Muscle of leg (tissue), 11 donors: ENCODE measurements around the gene TENT4B. TPM values are rescaled to one million over a fixed set of nuclear protein-coding genes. Genes with fewer than 3 reads are reported as not detected.

Source experiments
- DNase-seq: peaks from one replicate; pipeline ENCODE4 v3.0.0; 2013
- H3K27ac ChIP-seq: one replicate; pipeline ENCODE4 v1.5.1; 2013; ENCODE audit warnings: mild to moderate bottlenecking, low read length, control low read depth
- H3K27me3 ChIP-seq: one replicate; pipeline ENCODE4 v1.6.1; 2013; ENCODE audit warnings: low read length; ENCODE audit not compliant: control insufficient read depth, insufficient read depth
- H3K36me3 ChIP-seq: one replicate; pipeline ENCODE4 v1.6.1; 2013; ENCODE audit warnings: low read length; ENCODE audit not compliant: control insufficient read depth, insufficient read depth
- H3K4me1 ChIP-seq: one replicate; pipeline ENCODE4 v1.6.1; 2013; ENCODE audit warnings: low read length; ENCODE audit not compliant: control insufficient read depth, insufficient read depth
- H3K4me3 ChIP-seq: one replicate; pipeline ENCODE4 v1.5.1; 2013; ENCODE audit warnings: low read length, control low read depth
- H3K9me3 ChIP-seq: replicated peaks from 2 replicates; pipeline ENCODE4 v1.6.1; 2013; ENCODE audit warnings: low read depth, low read length; ENCODE audit not compliant: control insufficient read depth
- WGBS: methylation state at CpG from one replicate; pipeline ENCODE4 v1.1.5; 2013; ENCODE audit warnings: missing lambda C conversion rate; ENCODE audit not compliant: insufficient coverage; 5-methylcytosine and 5-hydroxymethylcytosine counted together
- polyA plus RNA-seq, 8 donors: library from polyadenylated mRNA; unstranded; fragments of 120-200 nt; gene quantifications; one replicate each; pipeline versions ENCODE4 v1.2.1 to v1.2.3, GENCODE V29; 2013; ENCODE audit warnings: inconsistent platforms in 1 of 8, low replicate concordance in 1 of 8; ENCODE audit not compliant: insufficient read length in 8 of 8, insufficient read depth in 1 of 8
- total RNA-seq: library from RNA; stranded (reverse); fragments of 120-200 nt; gene quantifications from one replicate; pipeline ENCODE4 v1.2.4, GENCODE V29; 2013

The TENT4B gene
- total and polyA plus RNA-seq, 9 donors: 5.2 to 7.7 (median 5.9) TPM

- peak overlapping the region; percentile 43 for H3K4me3 ChIP-seq
- peak; percentile 44 for DNase-seq
- WGBS: 1% methylated on average over 48 of the region's 74 CpGs
Measured at GRCh38 chr16:50245417-50246298, 92.6 kb downstream of the TENT4B start.

GRCh38 chr16:50246299-50247122 is 93.4 kb downstream of the TENT4B start:
- no peaks in the 10 kb centered on the region for H3K9me3 ChIP-seq
- peaks cover 16% of the 10 kb centered on the region for H3K27me3 ChIP-seq
- H3K4me3 ChIP-seq: peak overlapping the region; percentile 63
- peaks cover 19% of the 10 kb centered on the region for H3K4me1 ChIP-seq
- H3K36me3 ChIP-seq: no peaks in the 10 kb centered on the region
- no peak for DNase-seq
- 8% methylated on average over 44 of the region's 46 CpGs for WGBS
- H3K27ac ChIP-seq: no peak overlapping the region

More at GRCh38 chr16:50245417-50246298, 92.6 kb downstream of the TENT4B start:
- Histone ChIP-seq H3K4me1 (peaks cover 19% of the 10 kb centered on the region), H3K27ac (no peak overlapping the region), H3K27me3 (peaks cover 16% of the 10 kb centered on the region), H3K36me3 (no peaks in the 10 kb centered on the region), H3K9me3 (no peaks in the 10 kb centered on the region)

GRCh38 chr16:50247123-50247905 is 94.2 kb downstream of the TENT4B start:
- Histone ChIP-seq H3K27ac (no peak overlapping the region), H3K4me3 (no peak overlapping the region), H3K27me3 (peaks cover 16% of the 10 kb centered on the region), H3K9me3 (no peaks in the 10 kb centered on the region), H3K36me3 (no peaks in the 10 kb centered on the region), H3K4me1 (peaks cover 19% of the 10 kb centered on the region)
- 95% methylated on average over 4 of the region's 12 CpGs for WGBS
- DNase-seq: no peak

DNA sequence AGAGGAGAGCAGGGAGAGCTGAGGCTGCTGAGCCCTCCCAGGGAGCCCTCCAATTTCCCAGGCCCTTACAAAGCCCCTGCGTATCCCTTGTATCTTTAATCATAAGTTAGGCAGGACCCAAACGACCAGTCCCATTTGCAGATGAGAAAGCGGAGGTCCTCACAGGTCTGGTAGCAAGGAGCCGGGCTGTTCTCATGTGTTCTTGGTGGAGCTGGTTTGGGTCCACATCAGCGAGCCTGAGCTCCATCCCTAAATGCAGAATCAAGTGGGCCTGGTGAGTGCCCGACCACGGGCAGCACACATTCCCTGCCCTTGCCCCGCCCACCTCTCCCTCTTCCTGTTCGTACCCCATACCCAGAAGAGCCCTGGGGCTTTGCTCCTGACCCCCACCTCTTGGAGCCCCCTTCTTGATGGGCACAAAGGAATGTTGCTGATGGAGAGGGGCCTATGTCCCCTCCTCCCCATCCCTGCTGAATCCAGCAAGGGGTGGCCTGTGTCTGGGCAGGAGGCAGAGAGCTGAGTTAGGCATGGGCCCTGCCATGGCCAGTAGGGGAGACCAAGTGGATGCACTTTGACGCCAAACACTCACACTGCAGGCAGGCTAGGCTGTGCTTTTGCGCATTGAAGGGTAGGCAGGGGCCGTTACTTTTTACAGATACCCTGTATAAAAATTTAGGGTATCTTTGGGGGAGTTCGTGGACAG is 95.0 kb downstream of the TENT4B start:
- Histone ChIP-seq H3K4me1 (peaks cover 19% of the 10 kb centered on the region), H3K4me3 (no peak overlapping the region), H3K27me3 (peaks cover 13% of the 10 kb centered on the region), H3K9me3 (no peaks in the 10 kb centered on the region), H3K27ac (no peak overlapping the region), H3K36me3 (no peaks in the 10 kb centered on the region)
- 81% methylated on average over 6 of the region's 13 CpGs for WGBS
- DNase-seq: no peak

GRCh38 chr16:50248845-50249244 is 95.7 kb downstream of the TENT4B start:
- Histone ChIP-seq H3K4me1 (peaks cover 19% of the 10 kb centered on the region), H3K27ac (no peak overlapping the region), H3K4me3 (no peak overlapping the region), H3K27me3 (peaks cover 13% of the 10 kb centered on the region), H3K36me3 (no peaks in the 10 kb centered on the region), H3K9me3 (no peaks in the 10 kb centered on the region)
- DNase-seq: no peak
- WGBS: 90% methylated on average over 4 of the region's 8 CpGs

- 80% methylated on average over 12 of the region's 15 CpGs for WGBS
Measured at GRCh38 chr16:50251375-50252081, 98.4 kb downstream of the TENT4B start.

DNA sequence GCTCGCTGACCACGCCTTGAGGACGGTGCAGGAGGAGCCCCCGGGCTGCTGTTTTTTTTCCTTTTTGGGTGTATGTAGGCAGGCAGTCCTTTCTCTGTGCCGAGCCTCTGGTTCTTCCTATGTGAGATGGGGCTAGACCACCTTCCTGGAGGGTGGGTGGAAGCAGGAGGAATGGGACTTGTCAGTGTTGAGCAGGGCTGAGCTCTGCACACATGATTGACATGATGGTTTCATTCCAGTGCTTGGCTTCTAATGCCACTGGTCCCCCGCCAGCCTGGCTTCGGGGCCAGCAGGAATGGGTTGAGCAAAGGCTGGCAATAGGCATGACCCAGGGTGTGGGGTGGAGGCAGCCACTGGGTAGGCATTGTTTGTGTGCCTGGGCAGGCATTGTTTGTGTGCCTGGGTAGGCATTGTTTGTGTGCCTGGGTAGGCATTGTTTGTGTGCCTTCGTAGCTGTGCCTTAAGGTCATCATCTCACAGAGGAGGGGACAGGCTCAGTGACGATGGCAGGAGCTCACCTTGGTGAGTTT is 99.0 kb downstream of the TENT4B start:
- no peaks in the 10 kb centered on the region for H3K9me3 ChIP-seq
- H3K27ac ChIP-seq: no peak overlapping the region
- H3K36me3 ChIP-seq: no peaks in the 10 kb centered on the region
- H3K27me3 ChIP-seq: no peaks in the 10 kb centered on the region
- no peak overlapping the region for H3K4me3 ChIP-seq
- WGBS: 81% methylated on average over 8 of the region's 9 CpGs
- H3K4me1 ChIP-seq: no peaks in the 10 kb centered on the region
- no peak for DNase-seq

More at GRCh38 chr16:50251375-50252081, 98.4 kb downstream of the TENT4B start:
- H3K4me3 ChIP-seq: no peak overlapping the region
- H3K9me3 ChIP-seq: no peaks in the 10 kb centered on the region
- no peak for DNase-seq
- H3K27me3 ChIP-seq: no peaks in the 10 kb centered on the region
- no peaks in the 10 kb centered on the region for H3K36me3 ChIP-seq
- peaks cover 5% of the 10 kb centered on the region for H3K4me1 ChIP-seq
- H3K27ac ChIP-seq: no peak overlapping the region

DNA sequence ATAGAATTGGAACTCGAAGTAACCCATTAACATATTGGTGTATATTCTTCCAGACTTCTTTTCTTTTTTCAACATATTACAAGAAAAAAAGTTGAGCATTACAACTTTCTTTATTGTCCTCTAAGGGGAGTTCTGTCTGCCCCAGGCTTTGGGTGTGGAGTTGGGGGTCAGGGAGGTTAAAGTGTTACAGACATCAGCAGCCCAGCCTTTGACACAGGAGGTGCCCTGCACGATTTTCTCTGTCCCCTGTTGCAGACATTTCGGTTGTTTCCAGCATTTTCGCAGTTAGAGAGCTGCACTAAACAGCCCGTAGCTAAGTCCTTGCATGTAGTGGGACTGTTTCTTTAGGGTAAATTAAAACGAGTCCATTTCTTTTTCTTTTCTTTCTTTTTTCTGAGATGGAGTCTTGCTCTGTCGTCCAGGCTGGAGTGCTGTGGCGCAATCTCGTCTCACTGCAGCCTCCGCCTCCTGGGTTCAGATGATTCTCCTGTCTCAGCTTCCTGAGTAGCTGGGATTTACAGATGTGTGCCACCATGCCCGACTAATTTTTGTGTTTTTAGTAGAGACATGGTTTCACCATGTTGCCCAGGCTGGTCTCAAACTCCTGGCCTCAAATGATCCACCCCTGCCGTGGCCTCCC is 99.9 kb downstream of the TENT4B start:
- WGBS: 78% methylated on average over 2 of the region's 12 CpGs
- no peaks in the 10 kb centered on the region for H3K27me3 ChIP-seq
- no peaks in the 10 kb centered on the region for H3K36me3 ChIP-seq
- H3K9me3 ChIP-seq: no peaks in the 10 kb centered on the region
- H3K4me1 ChIP-seq: no peaks in the 10 kb centered on the region
- no peak for DNase-seq
- no peak overlapping the region for H3K27ac ChIP-seq
- no peak overlapping the region for H3K4me3 ChIP-seq
